Thymus (tissue), 11 donors: ENCODE results near the gene RBMS2. TPM values are rescaled to one million over a fixed set of nuclear protein-coding genes. Genes with fewer than 3 reads are reported as not detected.

Experiments
- DNase-seq, 9 donors: peaks; one replicate each; pipeline ENCODE4 v3.0.0-alpha.2; 2013; ENCODE audit warnings: low spot score in 9 of 9, low read depth in 6 of 9, missing footprints in 1 of 9
- H3K27ac ChIP-seq, 2 donors: one replicate each; pipeline ENCODE4 v1.5.1; 2013; ENCODE audit warnings: control low read depth in 1 of 2, low read depth in 1 of 2, low read length in 1 of 2, mild to moderate bottlenecking in 1 of 2, moderate library complexity in 1 of 2
- H3K27me3 ChIP-seq, 2 donors: one replicate each; pipeline ENCODE4 v1.5.1; 2013; ENCODE audit warnings: low read length in 1 of 2; ENCODE audit not compliant: control insufficient read depth in 2 of 2, insufficient read depth in 1 of 2
- H3K36me3 ChIP-seq, 2 donors: one replicate each; pipeline ENCODE4 v1.5.1; 2013; ENCODE audit warnings: low read length in 1 of 2, mild to moderate bottlenecking in 1 of 2, moderate library complexity in 1 of 2; ENCODE audit not compliant: control insufficient read depth in 2 of 2, insufficient read depth in 2 of 2
- H3K4me1 ChIP-seq, 2 donors: one replicate each; pipeline ENCODE4 v1.5.1; 2013; ENCODE audit warnings: low read length in 2 of 2; ENCODE audit not compliant: control insufficient read depth in 2 of 2, insufficient read depth in 2 of 2
- H3K4me3 ChIP-seq, 2 donors: one replicate each; pipeline ENCODE4 v1.5.1; 2013; ENCODE audit warnings: low read length in 2 of 2, control low read depth in 1 of 2, mild to moderate bottlenecking in 1 of 2
- H3K9me3 ChIP-seq, 2 donors: one replicate each; pipeline ENCODE4 v1.5.1; 2013; ENCODE audit warnings: low read length in 1 of 2, mild to moderate bottlenecking in 1 of 2; ENCODE audit not compliant: control insufficient read depth in 2 of 2, insufficient read depth in 1 of 2
- WGBS: extraction: QIAGEN DNeasy Blood & Tissue Kit; methylation state at CpG from one replicate; pipeline ENCODE4 v1.1.7; 2013; 5-methylcytosine and 5-hydroxymethylcytosine counted together
- polyA plus RNA-seq: library from polyadenylated mRNA; stranded (reverse); fragments of 200-250 nt; gene quantifications from one replicate; pipeline ENCODE4 v1.2.3, GENCODE V29; 2013
- total RNA-seq: library from RNA; stranded (reverse); fragments of 120-200 nt; gene quantifications from one replicate; pipeline ENCODE4 v1.2.4, GENCODE V29; 2013
- donor health status: healthy.

The RBMS2 gene
- total and polyA plus RNA-seq, 2 donors, result 3.2 to 4.9 TPM

DNA sequence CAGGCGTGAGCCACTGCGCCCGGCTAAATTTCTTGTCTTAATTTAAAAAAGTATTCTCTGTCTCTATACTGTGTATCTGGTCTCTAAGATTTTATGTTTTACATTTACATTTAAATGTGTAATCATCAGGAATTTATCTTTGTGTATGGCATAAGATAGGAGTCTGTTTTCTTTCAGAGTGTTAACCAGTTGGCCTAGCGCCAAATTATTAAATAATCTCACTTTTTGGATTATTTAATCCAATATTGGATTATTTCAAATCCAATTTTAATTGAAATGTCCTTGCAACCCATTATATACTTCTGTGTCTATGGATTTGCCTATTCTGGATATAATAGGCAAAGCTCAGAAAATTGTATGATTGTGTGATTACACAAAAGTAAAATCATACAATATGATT, 63.5 kb downstream of the RBMS2 start:
- no peaks in the 10 kb centered on the region for H3K9me3 ChIP-seq
- H3K4me1 ChIP-seq, result peaks cover 3 to 20% of the 10 kb centered on the region in 2 donors
- WGBS, result 97% methylated on average over 4 of the region's 4 CpGs
- no peaks in the 10 kb centered on the region for H3K27me3 ChIP-seq
- H3K36me3 ChIP-seq, result peaks cover 8 to 9% of the 10 kb centered on the region in 2 donors
- H3K27ac ChIP-seq, result no peak overlapping the region
- H3K4me3 ChIP-seq, result no peak overlapping the region
- DNase-seq, result no peak

DNA sequence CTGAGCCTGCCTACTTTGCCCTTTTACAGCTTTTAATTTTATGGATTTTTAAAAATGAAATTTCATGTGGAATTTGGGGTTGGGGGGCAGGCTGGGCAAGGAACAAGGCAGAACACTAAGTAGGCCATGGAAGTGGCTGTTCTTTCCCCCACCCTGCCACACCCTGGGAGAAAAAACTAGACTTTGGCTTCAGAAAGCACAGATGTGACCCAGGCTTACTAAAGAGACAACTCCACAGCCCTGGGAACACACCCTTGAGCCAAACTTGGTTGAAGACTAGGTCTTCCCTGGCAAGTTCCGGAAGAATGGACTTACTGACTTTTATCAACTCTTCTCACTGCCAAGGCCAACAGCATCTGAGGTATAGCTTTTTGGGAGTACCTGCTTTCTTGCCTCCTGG, 68.2 kb downstream of the RBMS2 start:
- H3K4me1 ChIP-seq, result peaks cover 0 to 13% of the 10 kb centered on the region in 2 donors
- H3K27me3 ChIP-seq, result no peaks in the 10 kb centered on the region
- H3K4me3 ChIP-seq, result no peak overlapping the region
- H3K27ac ChIP-seq, result no peak overlapping the region
- no peaks in the 10 kb centered on the region for H3K9me3 ChIP-seq
- WGBS, result 100% methylated on average over 1 of the region's 1 CpG
- DNase-seq, result no peak
- H3K36me3 ChIP-seq, result peaks cover 8 to 9% of the 10 kb centered on the region in 2 donors

DNA sequence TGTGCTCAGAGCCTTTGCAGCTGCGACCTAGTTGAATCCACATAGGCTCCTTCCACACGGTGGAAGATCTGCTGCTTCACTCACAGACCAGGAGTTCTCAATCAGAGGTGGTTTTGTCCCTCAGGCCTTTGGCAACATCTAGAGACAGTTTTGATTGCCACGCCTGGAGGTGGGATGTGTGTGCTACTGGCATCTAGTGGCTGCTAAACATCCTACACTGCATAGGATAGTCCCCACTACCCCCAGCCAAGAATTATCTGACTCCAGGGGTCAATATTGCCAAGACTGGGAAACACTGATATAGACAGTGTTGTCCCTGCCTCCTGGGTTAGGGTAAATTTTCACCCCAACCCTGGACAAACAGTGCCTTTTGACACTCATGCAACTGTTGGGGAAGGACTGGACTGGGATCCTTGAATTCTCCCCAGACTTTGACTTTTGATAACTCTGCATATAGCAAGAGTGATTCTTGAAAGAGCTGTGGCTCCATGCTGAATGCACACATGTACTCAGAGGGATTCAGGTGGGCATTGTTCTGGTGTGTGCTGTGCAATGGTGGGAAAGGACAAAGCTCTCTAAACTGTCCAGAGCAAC, 68.7 kb downstream of the RBMS2 start:
- 68% methylated on average over 3 of the region's 3 CpGs for WGBS
- no peaks in the 10 kb centered on the region for H3K9me3 ChIP-seq
- peak in 2 of 9 donors; percentile 33 to 56 for DNase-seq
- H3K27me3 ChIP-seq, result no peaks in the 10 kb centered on the region
- peaks cover 1 to 19% of the 10 kb centered on the region in 2 donors for H3K4me1 ChIP-seq
- no peak overlapping the region for H3K4me3 ChIP-seq
- H3K27ac ChIP-seq, result no peak overlapping the region
- peaks cover 8 to 13% of the 10 kb centered on the region in 2 donors for H3K36me3 ChIP-seq

DNA sequence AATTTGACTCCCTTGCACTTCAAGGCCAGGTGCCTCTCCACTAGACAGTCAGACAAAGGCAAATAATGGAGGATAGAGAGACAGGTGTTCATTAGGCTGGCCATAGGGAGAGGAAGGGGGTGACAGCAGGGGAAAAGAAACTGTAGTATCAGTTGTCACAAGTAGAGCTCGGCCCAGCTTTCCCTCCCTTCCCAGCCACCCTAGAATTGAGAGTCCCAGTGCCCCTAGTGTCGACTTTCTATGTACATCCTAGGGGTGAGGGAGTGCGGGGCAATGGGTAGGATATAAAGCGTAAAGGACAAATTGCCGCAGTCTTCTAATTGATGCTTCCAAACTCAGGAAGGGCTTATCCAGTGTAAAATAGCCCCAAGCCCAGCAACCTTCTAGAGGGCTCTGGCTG, 69.5 kb downstream of the RBMS2 start:
- Histone ChIP-seq H3K9me3 (no peaks in the 10 kb centered on the region), H3K4me1 (peaks cover 7 to 25% of the 10 kb centered on the region in 2 donors), H3K27ac (no peak overlapping the region), H3K27me3 (no peaks in the 10 kb centered on the region), H3K36me3 (peaks cover 8 to 17% of the 10 kb centered on the region in 2 donors), H3K4me3 (no peak overlapping the region)
- 96% methylated on average over 5 of the region's 5 CpGs for WGBS
- no peak for DNase-seq

DNA sequence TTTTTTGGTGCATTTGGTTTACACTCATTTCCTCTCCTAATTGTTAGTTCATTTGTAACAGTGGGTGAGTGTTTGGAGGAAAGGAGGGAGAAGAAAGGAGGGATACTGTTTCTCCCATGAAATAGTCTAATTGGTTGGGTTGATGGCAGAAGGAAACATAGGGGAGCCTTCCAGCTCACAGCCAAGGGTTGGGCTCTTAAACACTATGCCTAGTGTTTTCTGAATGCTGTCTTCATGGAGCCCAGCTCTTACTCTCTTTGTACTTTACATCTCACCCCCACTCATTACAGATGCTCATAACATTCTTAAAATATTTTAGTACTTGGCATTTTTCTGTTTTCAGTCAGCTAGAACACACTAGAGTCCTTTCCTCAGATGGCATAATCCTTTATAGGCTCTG, 70.3 kb downstream of the RBMS2 start:
- Histone ChIP-seq H3K9me3 (no peaks in the 10 kb centered on the region), H3K4me1 (peaks cover 11 to 31% of the 10 kb centered on the region in 2 donors), H3K36me3 (peaks cover 12 to 25% of the 10 kb centered on the region in 2 donors), H3K27me3 (no peaks in the 10 kb centered on the region), H3K27ac (no peak overlapping the region), H3K4me3 (no peak overlapping the region)
- DNase-seq, result no peak

DNA sequence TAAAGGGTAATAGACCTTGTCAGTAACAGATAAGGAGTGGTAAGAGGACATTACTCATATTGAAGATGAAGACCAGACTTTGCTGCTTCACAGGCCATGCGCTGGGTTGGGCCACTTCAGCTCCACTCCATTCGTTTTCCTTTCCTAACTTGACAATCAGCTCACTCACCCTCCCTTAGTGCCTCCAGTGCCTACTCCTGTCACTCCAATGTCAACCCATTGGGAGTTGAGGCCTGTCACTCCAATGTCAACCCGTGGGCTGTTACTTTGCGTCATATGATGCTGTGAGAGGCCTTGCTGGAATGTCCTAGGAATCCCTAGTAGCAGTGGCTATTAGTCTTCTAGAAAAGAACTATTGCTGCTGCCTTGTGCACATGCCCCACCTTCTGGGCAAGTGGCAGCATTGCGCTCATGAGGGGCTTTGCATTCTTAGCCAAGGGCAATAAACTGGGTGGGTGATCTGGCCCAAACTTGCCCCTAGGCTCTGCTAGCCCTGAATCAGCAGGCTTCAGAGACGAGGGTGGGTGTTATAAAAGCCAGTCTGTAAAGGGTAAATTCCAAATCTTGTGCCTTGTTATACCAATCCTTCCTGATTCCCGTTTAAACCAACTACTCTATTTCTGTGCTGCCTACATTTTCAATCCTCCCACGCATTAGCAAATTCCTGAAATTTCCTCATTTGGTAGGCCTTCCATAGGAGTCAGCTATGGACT, 72.4 kb downstream of the RBMS2 start:
- Histone ChIP-seq H3K9me3 (no peaks in the 10 kb centered on the region), H3K27ac (no peak overlapping the region), H3K36me3 (peaks cover 23 to 37% of the 10 kb centered on the region in 2 donors), H3K4me1 (peaks cover 11 to 34% of the 10 kb centered on the region in 2 donors), H3K27me3 (no peaks in the 10 kb centered on the region), H3K4me3 (no peak overlapping the region)
- peak in 5 of 9 donors; percentile 51 to 72 (median 63) for DNase-seq
- 65% methylated on average over 8 of the region's 8 CpGs for WGBS

DNA sequence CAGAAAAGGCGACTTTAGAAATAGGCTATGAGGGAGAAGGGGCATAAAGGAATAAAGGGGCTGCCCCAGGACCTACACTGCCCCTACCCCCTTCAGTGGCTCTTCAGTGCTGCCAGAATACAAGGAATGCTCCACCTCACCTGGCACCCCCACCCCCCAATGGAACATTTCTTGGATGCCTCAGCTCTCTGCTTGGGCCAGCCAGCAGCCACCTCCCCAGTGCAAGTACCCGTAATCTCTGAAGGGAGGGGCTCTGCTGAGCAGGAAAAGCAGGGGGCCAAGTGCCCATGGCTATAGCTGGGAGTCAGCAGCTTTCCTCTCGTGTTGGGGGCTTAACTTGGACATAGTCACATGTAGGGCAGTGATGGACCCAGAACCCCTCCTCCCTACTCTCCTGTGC, 75.2 kb downstream of the RBMS2 start:
- 88% methylated on average over 3 of the region's 3 CpGs for WGBS
- H3K36me3 ChIP-seq, result peaks cover 51 to 65% of the 10 kb centered on the region in 2 donors
- H3K9me3 ChIP-seq, result no peaks in the 10 kb centered on the region
- no peak overlapping the region for H3K4me3 ChIP-seq
- DNase-seq, result no peak
- H3K27me3 ChIP-seq, result no peaks in the 10 kb centered on the region
- peaks cover 11 to 28% of the 10 kb centered on the region in 2 donors for H3K4me1 ChIP-seq
- peak overlapping the region; percentile 21 to 43 for H3K27ac ChIP-seq

DNA sequence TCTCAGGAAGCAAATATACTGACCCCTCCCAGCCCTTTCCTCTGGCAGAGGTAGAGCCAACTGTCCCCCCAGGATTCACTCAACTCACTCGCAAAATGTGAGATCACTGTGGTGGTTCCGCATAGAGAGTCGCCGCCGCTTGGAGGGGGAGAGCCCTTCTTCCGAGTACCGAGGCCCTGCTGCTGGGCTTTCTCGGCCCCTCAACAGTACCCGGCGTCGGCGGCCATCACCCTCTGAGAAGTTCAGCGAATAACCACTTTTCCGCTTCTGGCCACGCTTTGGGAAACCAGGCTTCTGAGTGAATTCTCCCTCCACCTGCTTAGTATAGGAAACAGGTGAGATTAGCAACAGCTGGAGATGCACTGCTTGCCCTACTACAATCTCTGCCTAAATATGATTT, 77.4 kb downstream of the RBMS2 start:
- Histone ChIP-seq H3K4me1 (peaks cover 11 to 26% of the 10 kb centered on the region in 2 donors), H3K27ac (no peak overlapping the region), H3K36me3 (peaks cover 73 to 87% of the 10 kb centered on the region in 2 donors), H3K27me3 (no peaks in the 10 kb centered on the region), H3K9me3 (peaks cover 0 to 2% of the 10 kb centered on the region in 2 donors), H3K4me3 (no peak overlapping the region)
- 98% methylated on average over 15 of the region's 15 CpGs for WGBS
- no peak for DNase-seq

DNA sequence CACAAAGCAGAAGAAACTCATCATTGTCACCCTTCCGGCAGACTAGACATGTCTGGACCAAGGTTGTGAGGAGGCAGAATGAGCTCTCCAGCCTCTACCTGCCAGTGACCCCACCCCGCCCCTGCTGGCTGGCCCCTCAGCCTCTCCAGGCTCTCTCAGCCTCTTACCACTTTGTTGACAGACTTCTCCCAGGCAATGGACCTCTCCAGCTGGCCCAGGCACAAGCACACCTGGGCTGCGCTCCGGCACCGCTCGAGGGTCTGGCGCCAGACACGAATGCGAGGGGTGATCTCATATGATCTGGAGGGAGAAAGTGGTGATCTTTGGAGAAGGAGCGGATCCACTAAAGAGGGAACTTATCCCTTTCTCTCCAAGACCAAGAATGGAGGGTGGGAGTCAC, 78.2 kb downstream of the RBMS2 start:
- no peak overlapping the region for H3K27ac ChIP-seq
- peaks cover 81 to 94% of the 10 kb centered on the region in 2 donors for H3K36me3 ChIP-seq
- peaks cover 11 to 21% of the 10 kb centered on the region in 2 donors for H3K4me1 ChIP-seq
- DNase-seq, result no peak
- WGBS, result 98% methylated on average over 10 of the region's 10 CpGs
- peaks cover 0 to 5% of the 10 kb centered on the region in 2 donors for H3K9me3 ChIP-seq
- no peak overlapping the region for H3K4me3 ChIP-seq
- H3K27me3 ChIP-seq, result no peaks in the 10 kb centered on the region
